ENCODE data around the gene BRME1.
"Not testable (repeated sequence)": the region's sequence is repeated elsewhere in the genome, so short reads cannot be mapped to it uniquely, and the experiment has no call there.

The BRME1 gene

GRCh38 chr19:13852171-13852707, 53.7 kb downstream of the BRME1 start:
- not testable (repeated sequence) for H3K9me3 ChIP-seq (ENCODE audit: control insufficient read depth, low read length); H3K4me3 ChIP-seq (ENCODE audit: extremely low read depth, insufficient read depth, low read length, poor library complexity, severe bottlenecking); H3K36me3 ChIP-seq (ENCODE audit: control insufficient read depth, insufficient read depth, low read length)
- Histone ChIP-seq H3K4me1 (ENCODE audit: control insufficient read depth, insufficient read depth, low read length, poor library complexity, severe bottlenecking) (peaks cover 26% of the 10 kb centered on the region), H3K27ac (ENCODE audit: low read depth, low read length, severe bottlenecking) (peak overlapping the region; percentile 99)
- WGBS, 2 experiments (ENCODE audit: insufficient coverage in 2 of 2) = 87 to 94% methylated on average over 8 to 10 of the region's 12 CpGs

GRCh38 chr19:13851734-13852114, 54.2 kb downstream of the BRME1 start:
- 93% methylated on average over 3 of the region's 5 CpGs; no CpG with 5 or more reads in 1 of the 2 experiments for WGBS, 2 experiments (ENCODE audit: insufficient coverage in 2 of 2)
- H3K4me3 ChIP-seq (ENCODE audit: extremely low read depth, insufficient read depth, low read length, poor library complexity, severe bottlenecking); H3K9me3 ChIP-seq (ENCODE audit: control insufficient read depth, low read length); H3K36me3 ChIP-seq (ENCODE audit: control insufficient read depth, insufficient read depth, low read length): not testable (repeated sequence)
- Histone ChIP-seq H3K27ac (ENCODE audit: low read depth, low read length, severe bottlenecking) (peak overlapping the region; percentile 99), H3K4me1 (ENCODE audit: control insufficient read depth, insufficient read depth, low read length, poor library complexity, severe bottlenecking) (peaks cover 26% of the 10 kb centered on the region)

GRCh38 chr19:13850910-13851733, 54.8 kb downstream of the BRME1 start:
- peak overlapping the region; percentile 99 for H3K27ac ChIP-seq (ENCODE audit: low read depth, low read length, severe bottlenecking)
- no peaks in the 10 kb centered on the region for H3K36me3 ChIP-seq (ENCODE audit: control insufficient read depth, insufficient read depth, low read length)
- no peaks in the 10 kb centered on the region for H3K9me3 ChIP-seq (ENCODE audit: control insufficient read depth, low read length)
- H3K4me1 ChIP-seq (ENCODE audit: control insufficient read depth, insufficient read depth, low read length, poor library complexity, severe bottlenecking) = peaks cover 28% of the 10 kb centered on the region
- 41 to 46% methylated on average over 19 to 22 of the region's 26 CpGs for WGBS, 2 experiments (ENCODE audit: insufficient coverage in 2 of 2)
- H3K4me3 ChIP-seq (ENCODE audit: extremely low read depth, insufficient read depth, low read length, poor library complexity, severe bottlenecking) = no peak overlapping the region

- Histone ChIP-seq H3K4me3 (ENCODE audit: extremely low read depth, insufficient read depth, low read length, poor library complexity, severe bottlenecking) (no peak overlapping the region), H3K4me1 (ENCODE audit: control insufficient read depth, insufficient read depth, low read length, poor library complexity, severe bottlenecking) (peaks cover 31% of the 10 kb centered on the region), H3K27ac (ENCODE audit: low read depth, low read length, severe bottlenecking) (peak overlapping the region; percentile 99), H3K9me3 (ENCODE audit: control insufficient read depth, low read length) (no peaks in the 10 kb centered on the region), H3K36me3 (ENCODE audit: control insufficient read depth, insufficient read depth, low read length) (no peaks in the 10 kb centered on the region)
- 19 to 23% methylated on average over 55 to 61 of the region's 66 CpGs for WGBS, 2 experiments (ENCODE audit: insufficient coverage in 2 of 2)
Measured at GRCh38 chr19:13849991-13850909, 55.7 kb downstream of the BRME1 start.

GRCh38 chr19:13848798-13849676, 56.9 kb downstream of the BRME1 start:
- WGBS, 2 experiments (ENCODE audit: insufficient coverage in 2 of 2) = 82 to 86% methylated on average over 13 to 15 of the region's 16 CpGs
- no peaks in the 10 kb centered on the region for H3K9me3 ChIP-seq (ENCODE audit: control insufficient read depth, low read length)
- peaks cover 43% of the 10 kb centered on the region for H3K4me1 ChIP-seq (ENCODE audit: control insufficient read depth, insufficient read depth, low read length, poor library complexity, severe bottlenecking)
- H3K4me3 ChIP-seq (ENCODE audit: extremely low read depth, insufficient read depth, low read length, poor library complexity, severe bottlenecking) = no peak overlapping the region
- H3K36me3 ChIP-seq (ENCODE audit: control insufficient read depth, insufficient read depth, low read length) = no peaks in the 10 kb centered on the region
- peak overlapping the region; percentile 100 for H3K27ac ChIP-seq (ENCODE audit: low read depth, low read length, severe bottlenecking)

GRCh38 chr19:13848340-13848677, 57.6 kb downstream of the BRME1 start:
- Histone ChIP-seq H3K4me1 (ENCODE audit: control insufficient read depth, insufficient read depth, low read length, poor library complexity, severe bottlenecking) (peaks cover 47% of the 10 kb centered on the region), H3K4me3 (ENCODE audit: extremely low read depth, insufficient read depth, low read length, poor library complexity, severe bottlenecking) (no peak overlapping the region), H3K36me3 (ENCODE audit: control insufficient read depth, insufficient read depth, low read length) (no peaks in the 10 kb centered on the region), H3K27ac (ENCODE audit: low read depth, low read length, severe bottlenecking) (peak overlapping the region; percentile 100), H3K9me3 (ENCODE audit: control insufficient read depth, low read length) (no peaks in the 10 kb centered on the region)
- WGBS, 2 experiments (ENCODE audit: insufficient coverage in 2 of 2) = no CpG with 5 or more reads among the region's 4 CpGs

GRCh38 chr19:13847407-13848339, 58.2 kb downstream of the BRME1 start:
- H3K27ac ChIP-seq (ENCODE audit: low read depth, low read length, severe bottlenecking) = peak overlapping the region; percentile 100
- peak overlapping the region; percentile 37 for H3K4me3 ChIP-seq (ENCODE audit: extremely low read depth, insufficient read depth, low read length, poor library complexity, severe bottlenecking)
- no peaks in the 10 kb centered on the region for H3K36me3 ChIP-seq (ENCODE audit: control insufficient read depth, insufficient read depth, low read length)
- WGBS, 2 experiments (ENCODE audit: insufficient coverage in 2 of 2) = 0% methylated on average over 14 to 20 of the region's 47 CpGs
- no peaks in the 10 kb centered on the region for H3K9me3 ChIP-seq (ENCODE audit: control insufficient read depth, low read length)
- H3K4me1 ChIP-seq (ENCODE audit: control insufficient read depth, insufficient read depth, low read length, poor library complexity, severe bottlenecking) = peaks cover 43% of the 10 kb centered on the region

- H3K4me1 ChIP-seq (ENCODE audit: control insufficient read depth, insufficient read depth, low read length, poor library complexity, severe bottlenecking) = peaks cover 35% of the 10 kb centered on the region
- whole genome bisulfite sequencing, 2 experiments (ENCODE audit: insufficient coverage in 2 of 2) = 0 to 4% methylated on average over 17 to 18 of the region's 23 CpGs
- H3K36me3 ChIP-seq (ENCODE audit: control insufficient read depth, insufficient read depth, low read length) = peaks cover under 1% of the 10 kb centered on the region
- peak overlapping the region; percentile 37 for H3K4me3 ChIP-seq (ENCODE audit: extremely low read depth, insufficient read depth, low read length, poor library complexity, severe bottlenecking)
- H3K27ac ChIP-seq (ENCODE audit: low read depth, low read length, severe bottlenecking) = peak overlapping the region; percentile 100
- H3K9me3 ChIP-seq (ENCODE audit: control insufficient read depth, low read length) = no peaks in the 10 kb centered on the region
Measured at GRCh38 chr19:13846557-13847406, 59.1 kb downstream of the BRME1 start.

- Histone ChIP-seq H3K27ac (ENCODE audit: low read depth, low read length, severe bottlenecking) (peak overlapping the region; percentile 84), H3K4me3 (ENCODE audit: extremely low read depth, insufficient read depth, low read length, poor library complexity, severe bottlenecking) (peak overlapping the region; percentile 93), H3K36me3 (ENCODE audit: control insufficient read depth, insufficient read depth, low read length) (peaks cover 27% of the 10 kb centered on the region), H3K4me1 (ENCODE audit: control insufficient read depth, insufficient read depth, low read length, poor library complexity, severe bottlenecking) (peaks cover 40% of the 10 kb centered on the region), H3K9me3 (ENCODE audit: control insufficient read depth, low read length) (no peaks in the 10 kb centered on the region)
- WGBS, 2 experiments (ENCODE audit: insufficient coverage in 2 of 2) = 80 to 81% methylated on average over 1 to 6 of the region's 7 CpGs
Measured at GRCh38 chr19:13844130-13844631, 61.7 kb downstream of the BRME1 start.

All from mesodermal cell (in vitro differentiated cells).